Measurements from ENCODE around the gene MBOAT1.

- TF ChIP-seq POLR2A (IDR thresholded peaks at IDR 0.05) (no peak), CTCF (IDR thresholded peaks at IDR 0.05) (no peak), EP300 (IDR thresholded peaks at IDR 0.05) (no peak)
Observed at GRCh38 chr6:20223141-20223540, 10.9 kb upstream of the MBOAT1 start.

Measured in stomach (tissue), 4 donors.